ENCODE measurements around the gene MPHOSPH9. TPM values are rescaled to one million over a fixed set of nuclear protein-coding genes. Genes with fewer than 3 reads are reported as not detected.

The MPHOSPH9 gene
- total RNA-seq, 4 donors from 2014 or later, result 17.0 to 43.8 (median 22.1) TPM

DNA sequence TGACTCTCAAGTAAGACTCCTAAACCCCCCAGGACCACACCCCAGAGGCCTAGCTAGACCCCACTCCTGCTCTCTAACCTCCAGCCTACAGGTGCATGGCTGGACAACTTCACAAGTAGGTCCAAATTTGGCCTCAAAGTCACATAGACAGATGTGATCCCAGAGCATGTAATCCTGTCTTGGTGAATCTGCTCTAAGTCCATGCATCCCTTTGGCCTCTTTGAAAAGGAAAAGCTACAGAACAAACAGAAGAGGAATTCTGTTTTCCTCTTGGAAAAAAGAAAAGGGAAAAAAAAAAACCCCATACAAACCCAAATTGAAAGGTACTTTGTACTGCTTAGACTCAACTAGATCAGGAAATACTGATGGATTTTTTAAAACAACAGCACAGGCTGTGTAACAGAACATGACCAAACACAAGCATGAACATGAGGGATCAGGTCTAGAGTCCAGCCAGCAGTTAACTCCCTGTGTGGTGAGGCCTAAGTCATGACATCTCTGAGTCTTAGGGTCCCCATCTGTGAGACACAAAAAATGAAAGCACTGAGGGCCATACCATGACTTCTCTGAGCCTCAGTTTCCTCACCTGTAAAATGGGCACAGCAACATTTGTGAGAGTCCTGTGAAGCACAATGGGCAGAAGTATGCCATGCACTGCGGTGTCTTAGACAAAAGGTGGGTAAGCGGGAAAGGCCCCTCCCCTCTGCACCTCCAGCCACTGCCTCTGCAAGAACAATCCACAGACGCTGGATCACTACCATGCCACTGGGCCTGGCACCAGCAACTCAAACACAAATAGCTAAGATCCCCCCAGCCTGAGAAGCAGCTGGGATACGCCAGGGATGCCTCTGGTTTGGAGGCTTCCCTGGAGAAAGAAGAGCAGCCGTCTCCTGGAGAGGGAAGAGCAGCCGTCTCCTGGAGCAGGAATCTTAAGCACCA lies 92.0 kb downstream of the MPHOSPH9 start:
- Histone ChIP-seq H3K36me3 (no peaks in the 10 kb centered on the region), H3K4me3 (peak overlapping the region in 1 of 4 donors; percentile 19), H3K27ac (peak overlapping the region; percentile 70 to 88 (median 84)), H3K4me1 (peaks cover 35 to 54% (median 49%) of the 10 kb centered on the region in 3 donors), H3K27me3 (no peaks in the 10 kb centered on the region), H3K9me3 (no peaks in the 10 kb centered on the region)
- TF ChIP-seq, protein P1, sequence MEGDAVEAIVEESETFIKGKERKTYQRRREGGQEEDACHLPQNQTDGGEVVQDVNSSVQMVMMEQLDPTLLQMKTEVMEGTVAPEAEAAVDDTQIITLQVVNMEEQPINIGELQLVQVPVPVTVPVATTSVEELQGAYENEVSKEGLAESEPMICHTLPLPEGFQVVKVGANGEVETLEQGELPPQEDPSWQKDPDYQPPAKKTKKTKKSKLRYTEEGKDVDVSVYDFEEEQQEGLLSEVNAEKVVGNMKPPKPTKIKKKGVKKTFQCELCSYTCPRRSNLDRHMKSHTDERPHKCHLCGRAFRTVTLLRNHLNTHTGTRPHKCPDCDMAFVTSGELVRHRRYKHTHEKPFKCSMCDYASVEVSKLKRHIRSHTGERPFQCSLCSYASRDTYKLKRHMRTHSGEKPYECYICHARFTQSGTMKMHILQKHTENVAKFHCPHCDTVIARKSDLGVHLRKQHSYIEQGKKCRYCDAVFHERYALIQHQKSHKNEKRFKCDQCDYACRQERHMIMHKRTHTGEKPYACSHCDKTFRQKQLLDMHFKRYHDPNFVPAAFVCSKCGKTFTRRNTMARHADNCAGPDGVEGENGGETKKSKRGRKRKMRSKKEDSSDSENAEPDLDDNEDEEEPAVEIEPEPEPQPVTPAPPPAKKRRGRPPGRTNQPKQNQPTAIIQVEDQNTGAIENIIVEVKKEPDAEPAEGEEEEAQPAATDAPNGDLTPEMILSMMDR (IDR thresholded peaks at IDR 0.05), result no peak
- no peak for TF ChIP-seq POLR2A (IDR thresholded peaks at IDR 0.05)
- WGBS, 2 donors, result 79 to 85% methylated on average over 4 to 5 of the region's 6 CpGs
- intact Hi-C loops (cut with DNase I), result loop anchor here (10.0 kb wide), 1 partner anchor 96 kb away; no protein-coding TSS in a partner anchor
- DNase-seq, result no peak

- H3K27ac ChIP-seq, result peak overlapping the region; percentile 70 to 88 (median 84)
- intact Hi-C loops (cut with DNase I), result loop anchor here (10.0 kb wide), 1 partner anchor 95 kb away; no protein-coding TSS in a partner anchor
- H3K9me3 ChIP-seq, result no peaks in the 10 kb centered on the region
- H3K4me3 ChIP-seq, result no peak overlapping the region
- peaks cover 35 to 60% (median 49%) of the 10 kb centered on the region in 3 donors for H3K4me1 ChIP-seq
- WGBS, 2 donors, result 54 to 56% methylated on average over 4 to 5 of the region's 6 CpGs
- H3K27me3 ChIP-seq, result no peaks in the 10 kb centered on the region
- TF ChIP-seq, protein P1 (IDR thresholded peaks at IDR 0.05), result no peak
- no peak for TF ChIP-seq POLR2A (IDR thresholded peaks at IDR 0.05)
- DNase-seq, result no peak
- H3K36me3 ChIP-seq, result no peaks in the 10 kb centered on the region
Observed at GRCh38 chr12:123139926-123140675, 92.8 kb downstream of the MPHOSPH9 start.

GRCh38 chr12:123135688-123136087 lies 97.3 kb downstream of the MPHOSPH9 start:
- no peaks in the 10 kb centered on the region for H3K36me3 ChIP-seq
- H3K4me1 ChIP-seq, result peaks cover 30 to 65% (median 34%) of the 10 kb centered on the region in 3 donors
- 80 to 82% methylated on average over 7 of the region's 8 CpGs for WGBS, 2 donors
- no peak overlapping the region for H3K4me3 ChIP-seq
- DNase-seq, result no peak
- intact Hi-C loops (cut with DNase I), result no loop called here
- TF ChIP-seq POLR2A (IDR thresholded peaks at IDR 0.05), result no peak
- TF ChIP-seq, protein P1 (IDR thresholded peaks at IDR 0.05), result no peak
- H3K27me3 ChIP-seq, result no peaks in the 10 kb centered on the region
- H3K9me3 ChIP-seq, result no peaks in the 10 kb centered on the region
- no peak overlapping the region for H3K27ac ChIP-seq

DNA sequence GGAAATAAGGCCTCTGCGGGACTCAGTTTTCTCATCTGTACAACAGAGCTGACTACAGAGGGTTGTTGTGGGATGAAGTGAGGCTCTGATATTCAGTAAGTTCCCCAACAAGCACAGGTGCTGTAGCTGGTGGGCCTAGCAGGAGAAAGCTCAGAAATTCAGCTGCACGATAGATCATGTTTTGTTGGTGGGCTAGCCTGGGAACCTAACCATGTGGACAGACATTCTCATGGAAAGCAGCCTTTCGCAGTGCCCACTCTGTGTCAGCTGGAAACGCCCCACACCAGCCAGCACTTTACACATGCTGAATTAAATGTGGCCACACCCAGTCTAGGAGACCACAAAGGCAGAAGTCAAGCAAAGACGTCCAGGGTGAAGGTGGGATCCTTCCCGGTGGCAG lies 98.1 kb downstream of the MPHOSPH9 start:
- DNase-seq, result no peak
- Histone ChIP-seq H3K4me1 (peaks cover 24 to 64% (median 28%) of the 10 kb centered on the region in 3 donors), H3K36me3 (no peaks in the 10 kb centered on the region), H3K27ac (peak overlapping the region in 3 of 4 donors; percentile 4 to 62 (median 61)), H3K27me3 (no peaks in the 10 kb centered on the region), H3K4me3 (no peak overlapping the region), H3K9me3 (no peaks in the 10 kb centered on the region)
- 91 to 92% methylated on average over 5 of the region's 6 CpGs for WGBS, 2 donors
- intact Hi-C loops (cut with DNase I), result no loop called here
- TF ChIP-seq, protein P1 (IDR thresholded peaks at IDR 0.05), result no peak
- no peak for TF ChIP-seq POLR2A (IDR thresholded peaks at IDR 0.05)
